ENCODE measurements around the gene B3GNT3.

GRCh38 chr19:17829855-17830566 lies 35.1 kb downstream of the B3GNT3 start:
- TF ChIP-seq CTCF (conservative IDR thresholded peaks at IDR 0.05; ENCODE audit: low read depth, low read length): no peak; the same call in 1 of the 2 replicates
- TF ChIP-seq EZH2 (IDR thresholded peaks at IDR 0.05; ENCODE audit: low read length, unreplicated experiment): no peak
